ENCODE measurements around the gene SYT8. TPM values are rescaled to one million over a fixed set of nuclear protein-coding genes. Genes with fewer than 3 reads are reported as not detected.

The SYT8 gene
- total and polyA plus RNA-seq, 2 of the 8 experiments (the other 6 are each of a cell fraction or from before 2014, with no cell fraction given), result not detected

DNA sequence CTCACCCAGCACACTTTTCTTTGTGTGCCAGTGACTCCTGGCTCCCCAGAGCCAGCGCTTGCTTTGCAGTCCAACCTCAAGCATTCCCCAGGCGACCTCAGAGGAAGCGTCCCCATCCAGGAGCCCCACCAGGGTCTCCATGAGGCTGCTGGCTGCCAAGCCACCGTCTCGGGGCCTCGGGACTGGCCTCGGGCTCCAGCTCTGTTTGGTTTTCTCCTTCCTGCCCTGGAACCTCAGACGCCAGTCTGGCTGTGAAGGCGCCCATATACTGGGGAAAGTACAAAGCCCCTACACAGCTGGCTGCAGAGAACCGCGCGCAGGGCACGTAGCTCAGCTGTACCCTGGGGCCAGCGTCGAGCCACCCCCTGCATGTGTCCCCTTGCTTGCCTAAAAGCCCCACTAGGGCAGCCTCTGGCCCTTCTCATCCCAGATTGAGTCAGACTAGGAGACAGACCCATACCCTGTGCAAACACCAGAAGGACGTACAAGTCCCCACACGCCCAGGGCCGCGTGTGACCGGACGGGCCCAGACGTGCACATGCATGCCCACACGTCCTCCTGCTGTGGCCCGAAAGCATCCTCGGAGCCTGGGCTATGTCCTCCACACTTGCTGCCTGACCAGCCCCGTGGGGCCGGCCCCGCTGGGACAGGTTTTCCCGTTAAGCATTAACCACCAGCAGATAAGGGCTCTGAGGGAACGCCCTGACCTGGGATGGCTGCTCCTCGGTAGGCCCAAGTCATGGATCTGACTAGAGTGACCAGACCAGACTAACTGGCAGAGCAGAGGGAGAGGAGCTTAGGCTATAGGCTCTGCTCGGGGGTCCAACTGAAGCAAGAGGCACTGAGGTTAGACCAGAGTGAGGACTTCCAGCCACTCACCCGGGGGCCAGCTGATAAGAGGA is 4.2 kb upstream of the SYT8 start:
- H3K56ac ChIP-seq (replicated peaks; ENCODE audit: insufficient read length, low read depth, low read length), result no peak overlapping the region
- H4K91ac ChIP-seq (replicated peaks; ENCODE audit: insufficient read length, low read length), result peak overlapping the region; percentile 5
- 86% methylated on average over 21 of the region's 33 CpGs; no CpG with 5 or more reads in 1 of the 2 experiments for WGBS, 2 experiments (ENCODE audit: extremely low coverage in 1 of 2, insufficient coverage in 1 of 2, insufficient read length in 1 of 2, insufficient replicate concordance in 2 of 2, low coverage in 1 of 2, low lambda C conversion rate in 2 of 2, missing lambda C conversion rate in 1 of 2)
- H3K18ac ChIP-seq (ENCODE audit: extremely low read depth, low read length), result no peak overlapping the region; the same call in 1 of the 2 replicates
- H4K20me1 ChIP-seq (replicated peaks in 1 of 2; ENCODE audit: control insufficient read depth in 1 of 2, insufficient read depth in 2 of 2, low read length in 2 of 2), result no peaks in the 10 kb centered on the region
- H3K4me2 ChIP-seq (ENCODE audit: insufficient read depth in 1 of 2, low read depth in 2 of 2, low read length in 2 of 2), result no peak overlapping the region
- H3K27me3 ChIP-seq (replicated peaks in 1 of 4; ENCODE audit: control insufficient read depth in 3 of 4, extremely low read depth in 1 of 4, insufficient read depth in 3 of 4, low read length in 3 of 4), result peaks cover 0 to 6% (median 1%) of the 10 kb centered on the region in 4 experiments; a peak in 3 of 7 replicates
- CTCF ChIA-PET (ENCODE audit: partially characterized antibody), result interaction anchor here (0.7 to 15.8 kb wide), 13 partner anchors 15 to 336 kb away, joined by 3 to 439 read pairs (median 17); no protein-coding TSS in a partner anchor
- POLR2A ChIA-PET (ENCODE audit: partially characterized antibody), result no interaction called here
- peak overlapping the region; percentile 50; the same call in 1 of the 2 replicates for H2BK12ac ChIP-seq (ENCODE audit: low read depth, low read length)
- H3K23me2 ChIP-seq (ENCODE audit: low read depth, low read length), result no peaks in the 10 kb centered on the region
- no peaks in the 10 kb centered on the region for H3K36me3 ChIP-seq (ENCODE audit: control insufficient read depth in 2 of 4, insufficient read depth in 4 of 4, low read length in 3 of 4)
- no peak overlapping the region for H2BK20ac ChIP-seq (ENCODE audit: low read length)
- H3K79me2 ChIP-seq (ENCODE audit: control insufficient read depth in 1 of 2, insufficient read depth in 2 of 2, low read length in 2 of 2), result no peaks in the 10 kb centered on the region
- no peak overlapping the region for H4K5ac ChIP-seq (ENCODE audit: insufficient read length, low read depth, low read length)
- no peak overlapping the region for H3K14ac ChIP-seq (ENCODE audit: insufficient read length)
- no peak overlapping the region for H2BK120ac ChIP-seq (replicated peaks; ENCODE audit: low read depth, low read length)
- H2AK5ac ChIP-seq (ENCODE audit: low read depth, low read length), result no peak overlapping the region
- H2BK5ac ChIP-seq (ENCODE audit: low read depth, low read length), result peak overlapping the region; percentile 16; the same call in 1 of the 2 replicates
- H3K4me3 ChIP-seq (ENCODE audit: extremely low read depth in 1 of 4, insufficient read depth in 2 of 4, low read depth in 3 of 4, low read length in 4 of 4), result no peak overlapping the region
- no peaks in the 10 kb centered on the region for H3K9me3 ChIP-seq (ENCODE audit: insufficient read depth in 2 of 2, low read depth in 1 of 2, low read length in 1 of 2)
- H2AFZ ChIP-seq (ENCODE audit: low read length), result no peak overlapping the region
- no peak overlapping the region for H3K23ac ChIP-seq (ENCODE audit: insufficient read length)
- H3K4ac ChIP-seq (replicated peaks; ENCODE audit: insufficient read length, low read depth, low read length), result no peak overlapping the region
- H4K8ac ChIP-seq (ENCODE audit: extremely low read depth, insufficient read depth, low read length), result peak overlapping the region; percentile 53; the same call in 1 of the 2 replicates
- no peaks in the 10 kb centered on the region for H3K79me1 ChIP-seq (ENCODE audit: low read depth, low read length)
- H3K4me1 ChIP-seq (replicated peaks in 1 of 4; ENCODE audit: control insufficient read depth in 3 of 4, insufficient read depth in 4 of 4, low read length in 3 of 4), result peaks cover 0 to 4% (median 2%) of the 10 kb centered on the region in 4 experiments; a peak in 4 of 7 replicates
- DNase-seq (ENCODE audit: low read depth in 1 of 2, low spot score in 2 of 2) (no peak), FAIRE-seq (no peak)
- H2BK15ac ChIP-seq (ENCODE audit: low read length), result peak overlapping the region; percentile 46; the same call in 1 of the 2 replicates
- H3K9ac ChIP-seq (replicated peaks in 1 of 4; ENCODE audit: extremely low read depth in 1 of 4, low read depth in 3 of 4, low read length in 3 of 4), result no peak overlapping the region
- no peak overlapping the region for H3K27ac ChIP-seq (ENCODE audit: low read depth, low read length)
- TF ChIP-seq TAF1 (IDR thresholded peaks at IDR 0.05; ENCODE audit: low read depth, low read length) (no peak), YY1 (IDR thresholded peaks at IDR 0.05; ENCODE audit: low read depth, low read length) (no peak), SAP30 (IDR thresholded peaks at IDR 0.05; ENCODE audit: insufficient read depth, insufficient replicate concordance, low read length) (no peak), SIX5 (IDR thresholded peaks at IDR 0.05; ENCODE audit: low read depth, low read length) (no peak), RFX5 (IDR thresholded peaks at IDR 0.05; ENCODE audit: borderline replicate concordance, low read depth, low read length) (no peak)
- TF ChIP-seq, protein P1, sequence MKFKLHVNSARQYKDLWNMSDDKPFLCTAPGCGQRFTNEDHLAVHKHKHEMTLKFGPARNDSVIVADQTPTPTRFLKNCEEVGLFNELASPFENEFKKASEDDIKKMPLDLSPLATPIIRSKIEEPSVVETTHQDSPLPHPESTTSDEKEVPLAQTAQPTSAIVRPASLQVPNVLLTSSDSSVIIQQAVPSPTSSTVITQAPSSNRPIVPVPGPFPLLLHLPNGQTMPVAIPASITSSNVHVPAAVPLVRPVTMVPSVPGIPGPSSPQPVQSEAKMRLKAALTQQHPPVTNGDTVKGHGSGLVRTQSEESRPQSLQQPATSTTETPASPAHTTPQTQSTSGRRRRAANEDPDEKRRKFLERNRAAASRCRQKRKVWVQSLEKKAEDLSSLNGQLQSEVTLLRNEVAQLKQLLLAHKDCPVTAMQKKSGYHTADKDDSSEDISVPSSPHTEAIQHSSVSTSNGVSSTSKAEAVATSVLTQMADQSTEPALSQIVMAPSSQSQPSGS (IDR thresholded peaks at IDR 0.05; ENCODE audit: low read length), result no peak
- TF ChIP-seq, protein P2, sequence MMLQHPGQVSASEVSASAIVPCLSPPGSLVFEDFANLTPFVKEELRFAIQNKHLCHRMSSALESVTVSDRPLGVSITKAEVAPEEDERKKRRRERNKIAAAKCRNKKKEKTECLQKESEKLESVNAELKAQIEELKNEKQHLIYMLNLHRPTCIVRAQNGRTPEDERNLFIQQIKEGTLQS (IDR thresholded peaks at IDR 0.05; ENCODE audit: insufficient read depth, low read depth, low read length), result no peak
